CD4-positive, alpha-beta memory T cell (primary cell): ENCODE results near the gene ZNF217. TPM values are rescaled to one million over a fixed set of nuclear protein-coding genes. Genes with fewer than 3 reads are reported as not detected.
A peak's percentile ranks its signal among the peaks of the same experiment; 100 is the strongest.
"Not testable (repeated sequence)": the region's sequence is repeated elsewhere in the genome, so short reads cannot be mapped to it uniquely, and the experiment has no call there.

Source experiments
- CTCF ChIA-PET: fragments of 350-600 bp; sonication (Branson Sonifier 250); formaldehyde crosslinking; loops from one replicate; lab custom pipeline; 2021; ENCODE audit warnings: inconsistent platforms; ENCODE audit not compliant: partially characterized antibody; lab: Charles Lee
- POLR2A ChIA-PET: fragments of 350-600 bp; sonication (Branson Sonifier 250); formaldehyde crosslinking; loops from one replicate; lab custom pipeline; 2021; ENCODE audit not compliant: partially characterized antibody; lab: Charles Lee
- DNase-seq, 5 donors: peaks; one replicate each; pipeline versions ENCODE4 v3.0.0 to v3.0.0-alpha.2; 2020 to 2022; ENCODE audit warnings: mixed read lengths in 1 of 5
- H3K27ac ChIP-seq: one replicate; pipeline ENCODE4 v1.7.0; 2013; ENCODE audit warnings: low read depth, low read length
- H3K27me3 ChIP-seq: 2 replicates; pipeline ENCODE4 v1.7.0; 2013; ENCODE audit warnings: mild to moderate bottlenecking, low read length, moderate library complexity; ENCODE audit not compliant: insufficient read depth
- H3K36me3 ChIP-seq: 2 replicates; pipeline ENCODE4 v1.7.0; 2013; ENCODE audit warnings: mild to moderate bottlenecking, low read length, moderate library complexity; ENCODE audit not compliant: insufficient read depth
- H3K4me1 ChIP-seq: 2 replicates; pipeline ENCODE4 v1.7.0; 2013; ENCODE audit warnings: mild to moderate bottlenecking, low read length, moderate library complexity; ENCODE audit not compliant: insufficient read depth
- H3K4me3 ChIP-seq, 2 donors: one replicate each; pipeline ENCODE4 v1.7.0; 2013; ENCODE audit warnings: low read length in 2 of 2, mild to moderate bottlenecking in 1 of 2
- H3K9me3 ChIP-seq, 2 donors: one replicate each; pipeline ENCODE4 v1.7.0; 2013; ENCODE audit warnings: low read length in 2 of 2, control low read depth in 1 of 2; ENCODE audit not compliant: control insufficient read depth in 1 of 2
- H3K27ac Mint-ChIP-seq, 7 donors: one replicate each; pipeline ENCODE4 v1.8.0; 2020 to 2021; ENCODE audit warnings: mixed read lengths in 7 of 7, mild to moderate bottlenecking in 6 of 7, inconsistent platforms in 3 of 7, moderate library complexity in 3 of 7
- H3K27me3 Mint-ChIP-seq, 2 donors: one replicate each; pipeline ENCODE4 v1.8.0; 2020 to 2021; ENCODE audit warnings: mixed read lengths in 2 of 2
- H3K36me3 Mint-ChIP-seq, 2 donors: one replicate each; pipeline ENCODE4 v1.8.0; 2020 to 2021; ENCODE audit warnings: mixed read lengths in 2 of 2, inconsistent platforms in 1 of 2, mild to moderate bottlenecking in 1 of 2
- H3K4me1 Mint-ChIP-seq, 4 donors: one replicate each; pipeline ENCODE4 v1.8.0; 2020 to 2021; ENCODE audit warnings: mixed read lengths in 4 of 4, mild to moderate bottlenecking in 1 of 4
- H3K4me3 Mint-ChIP-seq, 8 donors: one replicate each; pipeline ENCODE4 v1.8.0; 2020 to 2021; ENCODE audit warnings: mixed read lengths in 8 of 8, mild to moderate bottlenecking in 7 of 8, moderate library complexity in 6 of 8, inconsistent platforms in 3 of 8
- H3K9me3 Mint-ChIP-seq, 8 donors: one replicate each; pipeline ENCODE4 v1.8.0; 2020 to 2021; ENCODE audit warnings: mixed read lengths in 8 of 8, mild to moderate bottlenecking in 5 of 8, inconsistent platforms in 3 of 8, moderate library complexity in 1 of 8
- intact Hi-C: fragments of 100-400 bp; cut with micrococcal nuclease; formaldehyde crosslinking; loops from one replicate; pipeline ENCODE4 v1.15.1; 2023
- polyA plus RNA-seq, 2 donors: library from polyadenylated mRNA; unstranded; fragments of 300-500 nt; fragmentation: Illumina TruSeq; gene quantifications; one replicate each; pipeline ENCODE4 v1.2.3, GENCODE V29; 2021
- total RNA-seq, 2 experiments: library from RNA; stranded (reverse); gene quantifications; one replicate each; pipeline ENCODE4 v1.2.3, GENCODE V29; 2021

ZNF217 gene
- total and polyA plus RNA-seq, 4 experiments from 2014 or later: 11.6 to 111 (median 64.4) TPM

DNA sequence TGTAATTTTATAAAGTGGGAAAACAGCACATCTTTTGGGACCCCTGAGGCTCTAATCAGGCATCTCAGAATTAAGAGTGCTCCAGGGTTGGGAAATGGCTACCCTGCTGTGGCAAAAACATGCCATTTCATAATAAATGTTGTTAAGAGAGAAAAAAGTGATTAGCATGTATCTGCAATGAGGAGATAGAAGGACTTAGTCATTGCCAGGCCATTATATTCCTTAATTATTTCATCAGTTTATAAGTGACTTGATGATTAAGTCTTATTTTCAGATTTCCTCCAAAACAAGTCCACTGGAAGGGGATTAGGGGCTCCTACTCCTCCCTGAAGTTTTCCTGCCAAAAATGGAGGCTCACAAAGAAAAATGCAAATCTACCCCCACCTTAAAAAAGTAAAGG, 3.0 kb downstream of the ZNF217 start:
- POLR2A ChIA-PET: interaction anchor here (0.7 to 9.6 kb wide), 5 partner anchors 19 to 275 kb away, joined by 5 to 198 read pairs (median 68); no protein-coding TSS in a partner anchor
- Mint-ChIP-seq H3K36me3 (peaks cover 0 to 21% of the 10 kb centered on the region in 2 donors), H3K27ac (peak overlapping the region; percentile 93 to 100 (median 98)), H3K4me3 (peak overlapping the region; percentile 84 to 98 (median 96)), H3K4me1 (peaks cover 30 to 67% (median 40%) of the 10 kb centered on the region in 4 donors)
- H3K9me3 Mint-ChIP-seq, intact Hi-C loops, H3K27me3 Mint-ChIP-seq, H3K9me3 ChIP-seq, H3K27me3 ChIP-seq, H3K36me3 ChIP-seq, DNase-seq: not testable (repeated sequence)
- peak overlapping the region in 1 of 2 donors; percentile 58 for H3K4me3 ChIP-seq
- peak overlapping the region; percentile 86 for H3K27ac ChIP-seq
- CTCF ChIA-PET: interaction anchor here (1.0 to 1.3 kb wide), 2 partner anchors 19 to 350 kb away, joined by 5 read pairs; no protein-coding TSS in a partner anchor
- H3K4me1 ChIP-seq: peaks cover 46% of the 10 kb centered on the region

DNA sequence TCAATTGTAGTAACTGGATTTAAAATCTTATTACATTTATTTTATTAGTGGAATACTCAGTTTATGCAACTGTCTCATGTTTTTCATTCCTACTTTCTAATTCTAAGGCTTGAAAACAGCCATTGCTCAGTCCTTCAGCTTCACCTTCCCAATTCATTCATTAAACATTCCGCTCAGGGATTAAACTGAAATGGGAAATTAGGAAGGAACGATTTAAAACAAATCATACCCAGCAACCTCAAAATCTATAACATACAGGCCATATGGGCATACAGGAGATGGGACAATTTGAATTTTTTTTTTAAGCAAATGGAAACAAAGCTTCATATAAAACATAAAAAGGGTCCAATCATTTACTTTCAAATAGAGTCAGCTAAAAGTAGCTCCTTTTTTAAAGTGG, 3.5 kb downstream of the ZNF217 start:
- DNase-seq, H3K27me3 Mint-ChIP-seq, H3K36me3 ChIP-seq, H3K9me3 ChIP-seq, intact Hi-C loops, H3K9me3 Mint-ChIP-seq, H3K27me3 ChIP-seq: not testable (repeated sequence)
- Mint-ChIP-seq H3K36me3 (peaks cover 0 to 19% of the 10 kb centered on the region in 2 donors), H3K4me3 (peak overlapping the region; percentile 84 to 98 (median 96)), H3K4me1 (peaks cover 31 to 69% (median 42%) of the 10 kb centered on the region in 4 donors), H3K27ac (peak overlapping the region; percentile 93 to 100 (median 98))
- Histone ChIP-seq H3K27ac (peak overlapping the region; percentile 86), H3K4me1 (peaks cover 48% of the 10 kb centered on the region), H3K4me3 (peak overlapping the region; percentile 52 to 58)
- ChIA-PET CTCF (interaction anchor here (1.0 kb wide), 1 partner anchor 20 kb away, joined by 5 read pairs; no protein-coding TSS in a partner anchor), POLR2A (interaction anchor here (0.7 to 7.7 kb wide), 2 partner anchors 32 to 52 kb away, joined by 5 to 68 read pairs; no protein-coding TSS in a partner anchor)

DNA sequence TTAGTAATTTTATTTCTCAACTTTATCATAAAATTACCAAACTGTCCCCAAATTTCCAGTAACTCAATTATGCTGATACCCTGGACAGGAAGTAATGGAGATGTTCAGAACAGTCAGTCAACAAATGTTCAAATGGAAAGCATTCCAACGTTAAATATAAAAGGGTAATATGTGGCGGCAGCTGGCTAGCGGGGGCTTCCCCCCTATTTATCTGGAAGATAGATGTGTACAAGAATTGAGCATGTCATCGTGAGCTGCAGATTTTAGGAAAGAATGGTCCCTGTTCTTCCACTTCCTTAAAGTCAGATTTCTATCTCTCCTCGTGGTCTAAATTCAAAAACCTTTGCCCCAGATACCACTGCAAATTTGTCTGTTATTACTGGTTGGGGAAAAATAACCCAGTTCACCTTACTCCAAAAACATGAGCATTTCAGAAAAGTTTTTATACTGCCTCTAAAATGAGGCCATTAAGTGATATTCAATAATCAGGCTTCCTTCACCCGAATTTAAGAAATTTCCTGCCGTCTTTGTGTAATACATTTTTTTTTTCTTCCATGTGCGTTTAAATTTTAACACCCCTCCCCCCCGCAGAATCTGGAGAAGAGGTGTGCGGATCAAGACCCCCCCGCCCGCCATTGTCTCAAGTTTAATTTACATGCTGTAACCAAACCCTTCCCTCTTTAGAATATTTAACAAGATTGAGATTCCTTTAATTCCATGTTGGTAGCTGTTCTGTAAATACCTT, 4.1 kb downstream of the ZNF217 start:
- peaks cover 0 to 16% of the 10 kb centered on the region in 2 donors for H3K36me3 Mint-ChIP-seq
- H3K27me3 ChIP-seq, DNase-seq, H3K36me3 ChIP-seq, H3K27me3 Mint-ChIP-seq, intact Hi-C loops, H3K9me3 ChIP-seq, H3K9me3 Mint-ChIP-seq: not testable (repeated sequence)
- H3K27ac ChIP-seq: peak overlapping the region; percentile 86
- H3K4me1 Mint-ChIP-seq: peaks cover 31 to 69% (median 44%) of the 10 kb centered on the region in 4 donors
- peaks cover 50% of the 10 kb centered on the region for H3K4me1 ChIP-seq
- POLR2A ChIA-PET: interaction anchor here (0.8 to 1.4 kb wide), 3 partner anchors 10 to 164 kb away, joined by 3 to 7 read pairs (median 4); no protein-coding TSS in a partner anchor
- H3K4me3 ChIP-seq: peak overlapping the region; percentile 33 to 52
- H3K27ac Mint-ChIP-seq: peak overlapping the region; percentile 93 to 100 (median 98)
- peak overlapping the region; percentile 84 to 98 (median 96) for H3K4me3 Mint-ChIP-seq
- CTCF ChIA-PET: interaction anchor here (1.0 kb wide), 1 partner anchor 20 kb away, joined by 5 read pairs; no protein-coding TSS in a partner anchor

DNA sequence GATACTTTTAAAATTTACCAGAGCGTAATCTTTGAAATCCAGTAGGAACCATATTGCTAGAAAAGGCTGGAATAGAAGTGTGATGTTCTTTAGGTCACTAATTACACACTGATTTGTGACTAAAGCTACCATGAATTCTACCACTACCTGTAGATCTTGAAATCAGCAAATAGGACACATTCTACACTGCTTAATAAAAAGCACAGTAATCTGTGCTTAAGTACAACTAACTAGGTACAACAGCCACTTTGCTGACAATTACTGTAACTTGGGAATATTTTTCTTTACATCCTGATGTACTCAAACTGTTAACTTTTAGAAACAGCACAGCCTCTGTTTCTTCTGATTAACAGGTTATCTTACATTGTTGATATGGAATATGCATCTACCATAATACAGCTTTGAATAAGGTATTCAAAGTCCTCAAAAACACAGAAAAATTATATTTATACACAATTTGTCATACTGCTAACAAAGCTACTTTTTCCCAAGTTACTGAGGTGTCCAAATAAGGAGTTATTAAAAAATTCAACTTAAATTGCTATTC, 6.4 kb downstream of the ZNF217 start:
- peak overlapping the region; percentile 93 to 100 (median 97) for H3K27ac Mint-ChIP-seq
- Histone ChIP-seq H3K4me3 (peak overlapping the region in 1 of 2 donors; percentile 6), H3K27ac (peak overlapping the region; percentile 68), H3K4me1 (peaks cover 73% of the 10 kb centered on the region)
- DNase-seq, H3K36me3 ChIP-seq, intact Hi-C loops, H3K9me3 ChIP-seq, H3K27me3 Mint-ChIP-seq, H3K27me3 ChIP-seq, H3K9me3 Mint-ChIP-seq: not testable (repeated sequence)
- POLR2A ChIA-PET: interaction anchor here (0.8 to 3.4 kb wide), 4 partner anchors 7 to 285 kb away, joined by 7 to 19 read pairs (median 8); partner anchors contain the start of gene ZNF217
- CTCF ChIA-PET: interaction anchor here (1.5 to 1.9 kb wide), 3 partner anchors 22 to 329 kb away, joined by 5 to 8 read pairs (median 7); no protein-coding TSS in a partner anchor
- peaks cover 39 to 91% (median 58%) of the 10 kb centered on the region in 4 donors for H3K4me1 Mint-ChIP-seq
- H3K4me3 Mint-ChIP-seq: peak overlapping the region; percentile 78 to 93 (median 86)
- peaks cover 7 to 21% of the 10 kb centered on the region in 2 donors for H3K36me3 Mint-ChIP-seq

DNA sequence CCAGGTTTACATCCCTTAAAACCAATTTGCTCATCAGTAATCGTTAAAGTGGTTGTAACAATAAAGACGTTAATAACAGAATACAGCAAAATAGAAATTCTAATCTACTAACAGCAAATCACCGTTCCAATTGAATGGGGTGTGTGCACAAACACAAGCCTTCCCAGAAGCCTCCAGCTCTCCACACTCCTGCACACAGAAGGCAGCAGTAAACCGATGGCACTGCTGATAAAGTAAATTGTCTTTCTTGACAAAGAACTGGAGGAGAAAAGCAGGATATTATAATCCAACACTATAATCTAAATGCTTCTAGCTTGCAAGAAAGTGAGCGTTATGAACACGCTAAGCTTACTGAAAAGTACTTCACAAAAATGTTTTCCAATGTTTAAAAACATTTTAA, 7.0 kb downstream of the ZNF217 start:
- Histone ChIP-seq H3K27ac (peak overlapping the region; percentile 68), H3K27me3 (no peaks in the 10 kb centered on the region), H3K9me3 (no peaks in the 10 kb centered on the region), H3K4me3 (peak overlapping the region in 1 of 2 donors; percentile 6), H3K36me3 (peaks cover 7% of the 10 kb centered on the region), H3K4me1 (peaks cover 79% of the 10 kb centered on the region)
- POLR2A ChIA-PET: interaction anchor here (0.8 to 3.4 kb wide), 7 partner anchors 8 to 330 kb away, joined by 3 to 19 read pairs (median 7); partner anchors contain the start of gene ZNF217
- intact Hi-C loops: no loop called here
- CTCF ChIA-PET: interaction anchor here (1.5 to 1.9 kb wide), 3 partner anchors 23 to 330 kb away, joined by 5 to 8 read pairs (median 7); no protein-coding TSS in a partner anchor
- no peak for DNase-seq
- H3K36me3 Mint-ChIP-seq: peaks cover 13 to 22% of the 10 kb centered on the region in 2 donors
- H3K4me3 Mint-ChIP-seq: peak overlapping the region; percentile 78 to 93 (median 86)
- no peaks in the 10 kb centered on the region for H3K9me3 Mint-ChIP-seq
- peaks cover 43 to 91% (median 64%) of the 10 kb centered on the region in 4 donors for H3K4me1 Mint-ChIP-seq
- peak overlapping the region; percentile 93 to 100 (median 97) for H3K27ac Mint-ChIP-seq
- H3K27me3 Mint-ChIP-seq: no peaks in the 10 kb centered on the region

DNA sequence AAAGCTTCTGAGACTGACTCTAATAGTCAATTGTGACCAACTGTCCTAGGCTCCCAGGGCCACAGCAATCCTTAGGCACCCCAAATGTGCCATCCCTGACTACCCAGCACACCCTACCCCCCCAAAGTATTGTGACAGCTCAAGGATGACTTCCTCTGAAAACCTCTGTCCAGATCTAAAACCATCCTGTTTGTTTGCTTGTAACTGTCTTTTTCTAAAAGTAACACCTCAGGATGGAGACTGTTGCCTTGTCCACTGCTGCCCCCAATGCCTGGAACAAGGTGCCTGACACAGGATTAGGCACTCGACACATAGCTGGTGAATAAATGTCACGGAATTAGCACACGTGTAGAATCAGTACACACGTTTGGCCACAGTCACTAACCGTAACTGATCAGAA, 7.7 kb downstream of the ZNF217 start:
- H3K9me3 ChIP-seq, intact Hi-C loops, H3K9me3 Mint-ChIP-seq, H3K27me3 Mint-ChIP-seq, H3K27me3 ChIP-seq: not testable (repeated sequence)
- Histone ChIP-seq H3K4me3 (peak overlapping the region in 1 of 2 donors; percentile 6), H3K27ac (peak overlapping the region; percentile 68), H3K4me1 (peaks cover 84% of the 10 kb centered on the region), H3K36me3 (peaks cover 11% of the 10 kb centered on the region)
- ChIA-PET POLR2A (interaction anchor here (1.0 to 3.4 kb wide), 6 partner anchors 9 to 330 kb away, joined by 3 to 19 read pairs (median 6); partner anchors contain the start of gene ZNF217), CTCF (interaction anchor here (1.9 kb wide), 1 partner anchor 24 kb away, joined by 5 read pairs; no protein-coding TSS in a partner anchor)
- Mint-ChIP-seq H3K27ac (peak overlapping the region; percentile 93 to 100 (median 97)), H3K4me1 (peaks cover 43 to 88% (median 63%) of the 10 kb centered on the region in 4 donors), H3K4me3 (peak overlapping the region; percentile 78 to 93 (median 86)), H3K36me3 (peaks cover 16 to 22% of the 10 kb centered on the region in 2 donors)
- DNase-seq: peak in 1 of 5 donors; percentile 8
